HAP-1 (cell line): ENCODE data around the gene KREMEN2.
"Not testable (repeated sequence)": the region's sequence is repeated elsewhere in the genome, so short reads cannot be mapped to it uniquely, and the experiment has no call there.

Source experiments
- DNase-seq, 2 experiments: peaks; one replicate each; pipeline ENCODE4 v3.0.0-alpha.2; 2016 to 2020; ENCODE audit warnings: low spot score in 2 of 2
- H3K27me3 ChIP-seq: fragments of 250-450 bp; sonication (Bioruptor Pico); 2 replicates; pipeline ENCODE4 v1.5.1; 2020; ENCODE audit warnings: low read depth, mild to moderate bottlenecking, moderate library complexity
- H3K36me3 ChIP-seq: fragments of 250-450 bp; sonication (Bioruptor Pico); replicated peaks from 2 replicates; pipeline ENCODE4 v1.5.1; 2020; ENCODE audit warnings: mild to moderate bottlenecking
- H3K4me1 ChIP-seq: fragments of 250-450 bp; sonication (Bioruptor Pico); 2 replicates; pipeline ENCODE4 v1.5.1; 2020; ENCODE audit warnings: mild to moderate bottlenecking
- H3K4me3 ChIP-seq: fragments of 250-450 bp; sonication (Bioruptor Pico); 2 replicates; pipeline ENCODE4 v1.5.1; 2020; ENCODE audit warnings: mild to moderate bottlenecking, moderate library complexity
- H3K9me3 ChIP-seq: fragments of 250-450 bp; sonication (Bioruptor Pico); 2 replicates; pipeline ENCODE4 v1.5.1; 2020; ENCODE audit warnings: mild to moderate bottlenecking, moderate library complexity
- in situ Hi-C: fragments of 300-500 bp; cut with MboI; formaldehyde crosslinking; loops from 3 replicates; pipeline ENCODE4 v1.14.3; 2020; ENCODE audit warnings: low sequenced_read_pairs, inconsistent platforms, mixed read lengths

KREMEN2 gene

GRCh38 chr16:2963723-2964474 is at the start of gene KREMEN2:
KREMEN2 (plus strand) TSS chr16:2964275; CDS start chr16:2964521, 246 bp downstream.
- H3K4me1 ChIP-seq: peaks cover 15% of the 10 kb centered on the region
- in situ Hi-C loops: no loop called here
- H3K4me3 ChIP-seq: peak within 1 kb of the TSS; percentile 68
- no peaks in the 10 kb centered on the region for H3K27me3 ChIP-seq
- DNase-seq: peak; percentile 92 to 97
- H3K9me3 ChIP-seq: no peaks in the 10 kb centered on the region
- no peaks in the 10 kb centered on the region for H3K36me3 ChIP-seq

- no peak for DNase-seq
- H3K9me3 ChIP-seq: no peaks in the 10 kb centered on the region
- H3K4me3 ChIP-seq: no peak overlapping the region
- H3K27me3 ChIP-seq: no peaks in the 10 kb centered on the region
- peaks cover 21% of the 10 kb centered on the region for H3K36me3 ChIP-seq
- H3K4me1 ChIP-seq: peaks cover 10% of the 10 kb centered on the region
- in situ Hi-C loops: no loop called here
Observed at GRCh38 chr16:2915196-2915929, 48.7 kb upstream of the KREMEN2 start.

GRCh38 chr16:2919511-2920255 is 44.4 kb upstream of the KREMEN2 start:
- Histone ChIP-seq H3K27me3 (no peaks in the 10 kb centered on the region), H3K9me3 (no peaks in the 10 kb centered on the region), H3K4me3 (no peak overlapping the region), H3K4me1 (no peaks in the 10 kb centered on the region), H3K36me3 (peaks cover 18% of the 10 kb centered on the region)
- peak; percentile 34 to 75 for DNase-seq
- in situ Hi-C loops: no loop called here

- Histone ChIP-seq H3K27me3 (no peaks in the 10 kb centered on the region), H3K4me3 (no peak overlapping the region), H3K4me1 (peaks cover 10% of the 10 kb centered on the region; the same call in 1 of the 2 replicates), H3K9me3 (no peaks in the 10 kb centered on the region), H3K36me3 (0 out of 2 replicates have a peak, but pooled peaks cover 3% of the 10 kb centered on the region)
- in situ Hi-C loops: no loop called here
- no peak for DNase-seq
Observed at GRCh38 chr16:2923481-2923880, 40.6 kb upstream of the KREMEN2 start.

GRCh38 chr16:2924901-2925755 is 38.9 kb upstream of the KREMEN2 start:
- in situ Hi-C loops: no loop called here
- Histone ChIP-seq H3K4me3 (no peak overlapping the region), H3K36me3 (0 out of 2 replicates have a peak, but pooled peaks cover 3% of the 10 kb centered on the region), H3K4me1 (peaks cover 10% of the 10 kb centered on the region; the same call in 1 of the 2 replicates), H3K9me3 (no peaks in the 10 kb centered on the region), H3K27me3 (no peaks in the 10 kb centered on the region)
- DNase-seq: no peak

GRCh38 chr16:2925951-2926649 is 38.0 kb upstream of the KREMEN2 start:
- H3K4me3 ChIP-seq: no peak overlapping the region
- in situ Hi-C loops: no loop called here
- DNase-seq: no peak
- H3K4me1 ChIP-seq: peaks cover 10% of the 10 kb centered on the region; the same call in 1 of the 2 replicates
- peaks cover 3% of the 10 kb centered on the region; the same call in 1 of the 2 replicates for H3K36me3 ChIP-seq
- H3K27me3 ChIP-seq: no peaks in the 10 kb centered on the region
- H3K9me3 ChIP-seq: no peaks in the 10 kb centered on the region

- no peak overlapping the region for H3K4me3 ChIP-seq
- in situ Hi-C loops: no loop called here
Observed at GRCh38 chr16:2926650-2926999, 37.5 kb upstream of the KREMEN2 start.

GRCh38 chr16:2927010-2927646 is 36.9 kb upstream of the KREMEN2 start:
- Histone ChIP-seq H3K27me3 (no peaks in the 10 kb centered on the region), H3K9me3 (no peaks in the 10 kb centered on the region), H3K4me3 (no peak overlapping the region), H3K36me3 (no peaks in the 10 kb centered on the region; the same call in 1 of the 2 replicates), H3K4me1 (peaks cover 10% of the 10 kb centered on the region; the same call in 1 of the 2 replicates)
- DNase-seq: peak; percentile 69 to 90
- in situ Hi-C loops: no loop called here

More at GRCh38 chr16:2926650-2926999, 37.5 kb upstream of the KREMEN2 start:
- Histone ChIP-seq H3K27me3 (no peaks in the 10 kb centered on the region), H3K36me3 (peaks cover 3% of the 10 kb centered on the region; the same call in 1 of the 2 replicates), H3K9me3 (no peaks in the 10 kb centered on the region), H3K4me1 (peaks cover 10% of the 10 kb centered on the region; the same call in 1 of the 2 replicates)
- no peak for DNase-seq

- H3K9me3 ChIP-seq, in situ Hi-C loops: not testable (repeated sequence)
Observed at GRCh38 chr16:2928151-2928550, 35.9 kb upstream of the KREMEN2 start.

GRCh38 chr16:2928796-2929195 is 35.3 kb upstream of the KREMEN2 start:
- no peaks in the 10 kb centered on the region for H3K27me3 ChIP-seq
- H3K4me3 ChIP-seq: no peak overlapping the region
- no peaks in the 10 kb centered on the region; the same call in none of the 2 replicates for H3K36me3 ChIP-seq
- in situ Hi-C loops: no loop called here
- no peak for DNase-seq
- no peaks in the 10 kb centered on the region for H3K9me3 ChIP-seq
- H3K4me1 ChIP-seq: peaks cover 10% of the 10 kb centered on the region; the same call in 1 of the 2 replicates

More at GRCh38 chr16:2928151-2928550, 35.9 kb upstream of the KREMEN2 start:
- not testable (repeated sequence) for H3K4me3 ChIP-seq, H3K27me3 ChIP-seq, H3K4me1 ChIP-seq, DNase-seq, H3K36me3 ChIP-seq

- Histone ChIP-seq H3K36me3 (peaks cover 4% of the 10 kb centered on the region), H3K27me3 (no peaks in the 10 kb centered on the region), H3K4me1 (peaks cover 10% of the 10 kb centered on the region; the same call in 1 of the 2 replicates), H3K9me3 (no peaks in the 10 kb centered on the region), H3K4me3 (no peak overlapping the region)
- in situ Hi-C loops: no loop called here
- DNase-seq: no peak
Observed at GRCh38 chr16:2929693-2930092, 34.4 kb upstream of the KREMEN2 start.

- Histone ChIP-seq H3K27me3 (no peaks in the 10 kb centered on the region), H3K4me1 (peaks cover 10% of the 10 kb centered on the region; the same call in 1 of the 2 replicates), H3K9me3 (no peaks in the 10 kb centered on the region), H3K36me3 (peaks cover 4% of the 10 kb centered on the region), H3K4me3 (no peak overlapping the region)
- no peak for DNase-seq
- in situ Hi-C loops: no loop called here
Observed at GRCh38 chr16:2930236-2930635, 33.8 kb upstream of the KREMEN2 start.
